ENCODE data around the gene TTC39C.

DNA sequence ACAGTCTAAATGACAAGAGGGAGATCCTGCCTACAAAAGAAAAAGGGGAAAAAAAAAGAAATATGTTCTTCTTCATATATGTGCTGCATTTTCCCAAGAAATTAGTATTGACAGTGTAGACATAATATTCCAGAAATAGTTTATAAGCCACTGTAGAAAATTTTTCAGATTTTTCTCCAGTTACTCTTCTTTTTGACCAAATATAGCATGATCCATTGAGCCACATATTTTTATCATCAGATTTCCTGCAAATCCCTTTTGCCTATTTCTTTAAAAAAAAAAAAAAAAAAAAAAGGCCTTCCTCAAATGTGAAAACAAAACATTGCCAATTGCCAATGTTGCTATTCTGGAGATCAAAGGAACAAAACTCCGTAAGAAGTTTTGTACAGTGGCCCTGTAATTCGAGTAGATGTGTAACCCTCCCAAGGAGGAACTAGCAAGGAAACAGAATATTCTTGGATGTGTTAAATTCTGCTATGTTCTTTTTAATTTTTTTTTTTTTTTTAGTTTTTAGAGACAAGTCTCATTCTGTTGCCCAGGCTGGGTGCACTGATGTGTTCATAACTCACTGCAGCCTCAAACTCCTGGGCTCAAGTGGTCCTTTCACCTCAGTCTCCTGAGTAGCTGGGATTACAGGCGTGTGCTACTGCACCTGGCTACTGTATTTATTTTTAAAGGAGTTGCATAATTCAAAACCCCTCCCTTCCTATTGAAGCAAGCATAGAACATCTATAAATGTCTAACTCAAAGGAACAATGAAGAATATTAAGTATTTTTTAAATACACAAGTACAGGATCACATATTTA, 111.8 kb downstream of the TTC39C start:
- no peak for TF ChIP-seq SIN3A (conservative IDR thresholded peaks at IDR 0.05 in 1 of 2, IDR thresholded peaks at IDR 0.05 in 1 of 2; ENCODE audit: low read depth in 1 of 2, low read length in 2 of 2)
- TF ChIP-seq POLR2A (IDR thresholded peaks at IDR 0.05; ENCODE audit: control extremely low read depth in 1 of 2, low read depth in 2 of 2, low read length in 2 of 2), result no peak
- TF ChIP-seq CHD1 (IDR thresholded peaks at IDR 0.05; ENCODE audit: low read depth, low read length), result no peak
- no peak for TF ChIP-seq EP300 (IDR thresholded peaks at IDR 0.05; ENCODE audit: borderline replicate concordance in 1 of 2, low read depth in 2 of 2, low read length in 2 of 2)
- no peak for TF ChIP-seq RNF2 (IDR thresholded peaks at IDR 0.05; ENCODE audit: borderline replicate concordance, low read depth, low read length, missing control alignments, poor library complexity, severe bottlenecking)

All from H1 (cell line).